ENCODE results near the gene DPYSL3.

Gene DPYSL3

GRCh38 chr5:147439254-147439653 is 70.6 kb downstream of the DPYSL3 start:
- no peak for DNase-seq (ENCODE audit: low spot score)

- DNase-seq (ENCODE audit: low spot score), result no peak
Measured at GRCh38 chr5:147437161-147437596, 72.7 kb downstream of the DPYSL3 start.

GRCh38 chr5:147436596-147436995 is 73.3 kb downstream of the DPYSL3 start:
- no peak for DNase-seq (ENCODE audit: low spot score)

- DNase-seq (ENCODE audit: low spot score), result no peak
Measured at GRCh38 chr5:147434049-147434448, 75.8 kb downstream of the DPYSL3 start.

DNA sequence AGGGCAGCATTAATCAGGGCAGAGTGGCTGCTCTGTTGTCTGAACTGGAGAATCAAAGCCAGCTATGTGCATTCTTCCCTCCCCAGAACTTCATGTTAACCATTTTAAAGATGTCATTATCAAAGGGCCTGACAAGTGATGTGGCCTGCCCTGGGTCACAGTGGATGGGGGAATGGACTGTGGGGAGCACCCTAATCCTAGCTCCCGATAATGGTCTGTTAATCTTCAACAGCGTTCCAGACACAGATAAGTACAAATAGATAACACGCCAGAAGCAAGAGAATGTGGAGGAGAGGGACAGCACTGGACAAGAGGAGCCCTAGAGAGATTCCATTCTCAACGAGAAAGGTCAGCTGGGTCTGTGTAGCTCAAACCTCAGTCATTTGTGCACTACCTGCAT is 77.5 kb downstream of the DPYSL3 start:
- DNase-seq (ENCODE audit: low spot score), result no peak

DNA sequence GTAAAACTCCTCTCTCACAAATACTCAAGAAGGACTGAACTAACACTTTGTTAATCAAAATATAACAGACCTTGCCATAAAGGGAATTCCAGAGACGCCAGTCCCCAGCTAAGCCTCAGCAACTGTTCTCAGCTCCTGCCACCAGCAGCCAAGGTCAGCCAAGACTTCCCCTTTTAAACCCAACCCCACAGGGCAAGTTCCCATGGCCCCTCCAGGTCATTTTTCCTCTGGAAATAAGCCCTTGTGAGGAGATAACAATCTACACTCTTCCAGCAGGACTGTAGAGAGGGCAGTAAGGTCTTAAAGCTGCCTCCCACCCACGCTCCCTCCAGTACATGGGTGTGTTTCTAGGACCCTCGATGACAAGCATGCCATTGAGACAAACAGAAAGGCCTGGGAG is 78.3 kb downstream of the DPYSL3 start:
- DNase-seq (ENCODE audit: low spot score), result no peak

- no peak for DNase-seq (ENCODE audit: low spot score)
Measured at GRCh38 chr5:147430628-147431027, 79.2 kb downstream of the DPYSL3 start.

- no peak for DNase-seq (ENCODE audit: low spot score)
Measured at GRCh38 chr5:147427521-147428401, 82.1 kb downstream of the DPYSL3 start.

GRCh38 chr5:147426640-147427327 is 83.1 kb downstream of the DPYSL3 start:
- no peak for DNase-seq (ENCODE audit: low spot score)

DNA sequence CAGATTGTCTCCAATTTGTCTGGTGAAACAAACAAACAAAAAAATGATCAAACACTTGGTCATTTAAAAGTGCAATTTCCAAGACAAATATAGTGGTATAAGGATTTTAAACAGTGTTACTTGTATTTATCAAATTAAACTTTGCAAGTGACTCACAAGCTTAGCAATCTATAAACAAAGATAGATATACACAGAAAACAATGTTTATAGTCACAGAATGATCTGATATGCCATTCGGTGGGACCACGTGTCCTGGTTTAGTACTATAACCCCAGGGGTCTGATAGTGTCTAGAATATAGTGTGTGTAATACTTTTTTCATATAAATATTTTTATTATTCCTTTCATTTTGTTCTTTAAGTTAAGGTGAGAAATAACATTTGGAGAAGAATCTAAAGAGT is 91.3 kb downstream of the DPYSL3 start:
- DNase-seq (ENCODE audit: low spot score), result no peak

- no peak for DNase-seq (ENCODE audit: low spot score)
Measured at GRCh38 chr5:147417135-147417813, 92.6 kb downstream of the DPYSL3 start.

- peak; percentile 5 for DNase-seq (ENCODE audit: low spot score)
Measured at GRCh38 chr5:147415651-147416050, 94.2 kb downstream of the DPYSL3 start.

DNA sequence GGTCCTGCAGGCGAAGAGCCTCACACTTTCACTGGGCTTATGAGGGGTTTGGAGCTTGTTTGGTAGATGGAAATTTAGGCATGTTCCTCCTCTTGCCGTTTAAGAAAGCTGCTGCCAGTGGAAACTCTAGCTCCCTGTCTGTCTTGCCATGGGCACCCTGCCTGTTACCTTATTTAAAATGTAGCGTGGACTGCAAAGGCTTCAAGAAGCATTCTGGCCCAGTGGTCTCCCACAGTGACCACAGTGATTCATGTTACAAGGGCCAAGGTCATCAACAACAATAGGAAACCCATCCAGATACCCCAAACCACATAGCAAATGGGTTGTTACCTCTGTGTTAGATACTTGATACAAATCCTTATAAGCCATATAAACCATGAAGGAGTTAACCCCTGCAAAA is 96.6 kb downstream of the DPYSL3 start:
- no peak for DNase-seq (ENCODE audit: low spot score)

GRCh38 chr5:147412561-147412960 is 97.3 kb downstream of the DPYSL3 start:
- DNase-seq (ENCODE audit: low spot score), result no peak

DNA sequence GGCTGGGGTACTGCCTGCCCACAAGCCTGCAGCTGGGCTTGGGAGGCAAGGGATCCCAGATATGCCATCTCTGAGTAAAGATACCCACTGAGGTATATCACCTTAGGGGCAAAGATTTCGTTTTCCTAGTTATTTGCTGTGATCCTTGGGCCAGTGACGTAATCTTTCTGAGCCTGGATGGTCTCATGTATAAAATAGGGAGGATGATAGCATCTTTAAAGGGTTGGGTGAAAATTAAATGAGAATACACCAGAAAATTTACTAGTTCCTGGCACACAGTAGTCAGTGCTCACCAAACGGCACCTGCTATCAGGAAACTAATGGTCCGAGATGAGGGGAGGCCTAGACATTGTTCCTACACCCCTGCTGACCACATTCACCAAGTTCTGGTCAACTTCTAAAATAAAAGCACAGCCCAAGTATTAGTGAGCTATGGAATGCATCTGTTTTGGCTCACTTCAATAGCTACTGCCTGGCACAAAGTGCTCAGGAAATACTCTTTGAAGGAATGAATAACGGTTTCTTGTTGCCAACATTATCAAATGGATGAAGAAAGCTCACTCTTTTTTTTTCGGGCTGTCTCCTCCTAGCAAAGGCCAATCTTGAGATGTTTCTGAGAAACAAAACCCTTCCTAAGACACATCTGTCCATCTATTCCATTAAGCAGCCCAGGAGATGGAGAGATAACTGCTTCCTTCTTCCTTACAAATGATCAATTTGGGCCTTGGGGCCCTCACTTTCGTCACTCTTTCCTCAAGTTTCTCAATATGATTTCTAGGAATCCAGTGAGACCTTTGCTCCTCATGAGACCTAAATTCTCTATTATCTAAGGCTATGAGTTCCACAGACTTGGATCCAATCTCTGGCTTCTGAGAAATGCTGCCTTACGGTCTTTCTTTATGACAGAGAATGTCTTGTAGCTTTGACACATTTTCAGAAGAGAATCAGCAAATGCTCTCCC is 98.2 kb downstream of the DPYSL3 start:
- DNase-seq (ENCODE audit: low spot score), result no peak

DNA sequence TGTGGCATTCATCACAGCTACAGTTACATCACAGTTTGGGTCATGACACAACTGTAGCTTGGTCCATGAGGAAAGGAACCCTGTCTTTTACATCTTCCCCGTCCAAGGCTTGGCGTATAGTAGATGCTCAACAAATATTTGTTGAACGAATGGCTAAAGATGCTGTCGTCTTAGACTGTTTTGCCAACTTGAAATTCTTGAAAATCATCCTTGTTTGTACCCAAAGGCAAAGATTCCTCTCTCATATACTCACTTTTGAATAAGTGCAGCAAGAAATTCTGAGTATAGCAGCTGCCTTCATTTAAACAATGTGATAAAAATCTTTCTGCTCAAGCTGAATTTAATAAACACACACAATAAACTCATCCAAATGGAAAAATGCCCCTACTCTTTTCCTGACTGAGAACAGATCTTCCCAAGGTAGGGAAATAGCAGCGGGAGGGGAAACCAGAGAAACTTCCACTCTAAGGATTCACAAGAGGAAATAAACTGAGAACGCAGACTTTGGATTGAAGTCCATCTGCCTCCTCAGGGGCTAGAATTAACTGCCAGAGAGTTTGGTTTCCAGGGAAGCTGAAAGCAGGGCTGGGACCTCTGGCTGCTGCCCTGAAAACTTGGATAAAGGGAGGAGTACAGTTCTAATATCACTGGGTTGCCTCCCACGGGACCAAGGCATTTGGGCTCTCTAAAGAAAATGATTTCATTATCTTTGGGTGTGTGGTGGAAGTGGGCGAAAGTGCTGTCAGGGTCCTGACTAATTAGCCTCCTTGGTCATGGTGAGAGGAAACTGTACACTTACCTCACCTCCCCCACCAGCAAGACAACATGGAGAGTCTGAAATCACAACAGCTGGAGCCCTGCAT is 99.1 kb downstream of the DPYSL3 start:
- DNase-seq (ENCODE audit: low spot score), result no peak

DNA sequence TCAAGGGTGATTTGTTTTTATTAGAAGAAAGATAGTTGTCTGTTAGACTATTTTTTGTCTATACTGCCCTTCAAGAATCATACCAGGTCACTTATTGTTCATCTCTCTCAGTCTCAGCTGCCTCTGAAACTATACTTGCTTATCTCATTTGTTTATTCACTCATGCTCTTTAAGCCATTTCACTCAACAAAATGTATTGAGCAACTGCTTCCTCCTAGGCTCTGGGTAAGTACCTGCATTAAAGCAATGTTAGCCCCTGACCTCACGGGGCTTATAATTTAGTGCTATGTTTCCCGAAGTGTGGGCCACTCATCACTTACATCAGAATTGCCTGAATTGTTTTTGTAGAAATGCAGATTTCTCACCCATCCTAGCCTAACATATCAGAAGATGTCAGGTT is 100.9 kb downstream of the DPYSL3 start:
- DNase-seq (ENCODE audit: low spot score), result no peak

- no peak for DNase-seq (ENCODE audit: low spot score)
Measured at GRCh38 chr5:147407094-147407681, 102.7 kb downstream of the DPYSL3 start.

GRCh38 chr5:147406636-147407035 is 103.2 kb downstream of the DPYSL3 start:
- DNase-seq (ENCODE audit: low spot score), result no peak

GRCh38 chr5:147404706-147405105 is 105.2 kb downstream of the DPYSL3 start:
- no peak for DNase-seq (ENCODE audit: low spot score)
